ENCODE measurements around the gene TEX36. TPM values are rescaled to one million over a fixed set of nuclear protein-coding genes. Genes with fewer than 3 reads are reported as not detected.

TEX36 gene
- polyA plus RNA-seq, 1 experiment: not detected

- no peaks in the 10 kb centered on the region for H3K9me3 ChIP-seq (ENCODE audit: control insufficient read depth, insufficient read depth, low read length)
- no peak overlapping the region for H3K27ac ChIP-seq (ENCODE audit: low read depth, low read length)
- POLR2A ChIA-PET: no interaction called here
- DNase-seq (ENCODE audit: low read depth, low spot score): no peak
- CTCF ChIA-PET: no interaction called here
- H3K27me3 ChIP-seq (ENCODE audit: control insufficient read depth, insufficient read depth, low read length): peaks cover 3% of the 10 kb centered on the region
- TF ChIP-seq, protein P1, sequence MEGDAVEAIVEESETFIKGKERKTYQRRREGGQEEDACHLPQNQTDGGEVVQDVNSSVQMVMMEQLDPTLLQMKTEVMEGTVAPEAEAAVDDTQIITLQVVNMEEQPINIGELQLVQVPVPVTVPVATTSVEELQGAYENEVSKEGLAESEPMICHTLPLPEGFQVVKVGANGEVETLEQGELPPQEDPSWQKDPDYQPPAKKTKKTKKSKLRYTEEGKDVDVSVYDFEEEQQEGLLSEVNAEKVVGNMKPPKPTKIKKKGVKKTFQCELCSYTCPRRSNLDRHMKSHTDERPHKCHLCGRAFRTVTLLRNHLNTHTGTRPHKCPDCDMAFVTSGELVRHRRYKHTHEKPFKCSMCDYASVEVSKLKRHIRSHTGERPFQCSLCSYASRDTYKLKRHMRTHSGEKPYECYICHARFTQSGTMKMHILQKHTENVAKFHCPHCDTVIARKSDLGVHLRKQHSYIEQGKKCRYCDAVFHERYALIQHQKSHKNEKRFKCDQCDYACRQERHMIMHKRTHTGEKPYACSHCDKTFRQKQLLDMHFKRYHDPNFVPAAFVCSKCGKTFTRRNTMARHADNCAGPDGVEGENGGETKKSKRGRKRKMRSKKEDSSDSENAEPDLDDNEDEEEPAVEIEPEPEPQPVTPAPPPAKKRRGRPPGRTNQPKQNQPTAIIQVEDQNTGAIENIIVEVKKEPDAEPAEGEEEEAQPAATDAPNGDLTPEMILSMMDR (IDR thresholded peaks at IDR 0.05; ENCODE audit: low read depth, low read length): no peak
- no peak overlapping the region for H3K4me3 ChIP-seq (ENCODE audit: low read depth, low read length)
Observed at GRCh38 chr10:125684581-125684980, 1.6 kb upstream of the TEX36 start.

DNA sequence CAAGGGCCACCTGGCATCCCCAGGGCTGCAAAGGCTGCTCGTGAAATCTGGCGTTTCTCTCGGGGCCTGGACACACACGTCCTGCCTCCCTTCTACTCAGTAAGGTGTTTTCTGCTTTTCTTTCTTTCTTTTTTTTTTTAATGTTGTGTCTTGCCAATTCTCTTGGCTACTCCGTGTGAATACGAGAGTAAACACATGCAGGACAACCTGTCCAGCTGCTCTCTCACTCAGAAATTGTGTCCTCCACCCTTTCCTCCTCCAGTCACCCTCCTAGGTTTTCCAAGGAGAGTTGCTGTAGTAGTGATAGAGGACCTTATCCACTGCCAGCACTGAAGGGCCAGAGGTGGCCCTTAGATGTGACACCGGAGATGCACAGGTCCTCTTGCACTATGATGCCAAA, 858 bp upstream of the TEX36 start:
- ChIA-PET POLR2A (no interaction called here), CTCF (no interaction called here)
- no peak for DNase-seq (ENCODE audit: low read depth, low spot score)
- H3K4me3 ChIP-seq (ENCODE audit: low read depth, low read length): no peak overlapping the region
- TF ChIP-seq, protein P1 (IDR thresholded peaks at IDR 0.05; ENCODE audit: low read depth, low read length): no peak
- no peak overlapping the region for H3K27ac ChIP-seq (ENCODE audit: low read depth, low read length)
- H3K27me3 ChIP-seq (ENCODE audit: control insufficient read depth, insufficient read depth, low read length): peaks cover 3% of the 10 kb centered on the region
- no peaks in the 10 kb centered on the region; the same call in 1 of the 2 replicates for H3K9me3 ChIP-seq (ENCODE audit: control insufficient read depth, insufficient read depth, low read length)

DNA sequence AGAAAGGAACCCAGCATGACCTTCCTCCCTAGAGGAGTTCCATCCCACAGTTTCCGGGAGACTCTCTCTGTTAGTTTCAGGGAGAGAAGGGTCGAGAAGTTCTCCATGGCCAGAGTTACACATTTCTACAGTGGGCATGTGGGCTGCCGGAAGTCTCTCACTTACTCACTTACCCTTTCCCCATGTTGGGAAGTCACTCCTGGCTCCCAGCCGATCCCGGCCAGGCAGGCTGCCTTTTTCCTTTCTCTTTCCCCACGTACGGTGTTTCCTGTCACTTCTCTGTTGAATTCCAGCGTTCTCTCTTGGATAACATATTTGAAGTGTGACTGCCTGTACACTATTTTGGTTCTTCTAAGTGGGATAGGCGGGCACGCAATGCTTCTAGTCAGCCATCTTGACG, 3.5 kb downstream of the TEX36 start:
- DNase-seq (ENCODE audit: low read depth, low spot score): no peak
- CTCF ChIA-PET: no interaction called here
- TF ChIP-seq, protein P1 (IDR thresholded peaks at IDR 0.05; ENCODE audit: low read depth, low read length): no peak
- POLR2A ChIA-PET: interaction anchor here (0.7 kb wide), 1 partner anchor 11 kb away, joined by 3 read pairs; no protein-coding TSS in a partner anchor
- Histone ChIP-seq H3K4me3 (ENCODE audit: low read depth, low read length) (no peak overlapping the region), H3K27ac (ENCODE audit: low read depth, low read length) (no peak overlapping the region), H3K27me3 (ENCODE audit: control insufficient read depth, insufficient read depth, low read length) (peaks cover under 1% of the 10 kb centered on the region), H3K9me3 (ENCODE audit: control insufficient read depth, insufficient read depth, low read length) (peaks cover 5% of the 10 kb centered on the region; the same call in 1 of the 2 replicates)

DNA sequence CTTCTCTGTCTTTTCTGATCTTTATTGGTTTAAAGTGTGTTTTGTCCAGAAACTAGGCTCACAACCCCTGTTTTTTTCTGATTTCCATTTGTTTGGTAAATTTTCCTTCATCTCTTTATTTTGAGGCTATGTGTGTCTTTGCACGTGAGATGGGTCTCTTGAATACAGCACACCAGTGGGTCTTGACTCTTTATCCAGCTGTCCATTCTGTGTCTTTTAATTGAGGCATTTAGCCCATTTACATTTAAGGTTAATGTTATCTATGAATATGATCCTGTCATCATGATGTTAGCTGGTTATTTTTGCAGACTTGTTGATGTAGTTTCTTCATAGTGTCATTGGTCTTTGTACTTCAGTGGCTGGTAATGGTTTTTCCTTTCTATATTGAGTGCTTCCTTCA, 10.1 kb downstream of the TEX36 start:
- ChIA-PET POLR2A (no interaction called here), CTCF (no interaction called here)
- no peaks in the 10 kb centered on the region; the same call in 1 of the 2 replicates for H3K9me3 ChIP-seq (ENCODE audit: control insufficient read depth, insufficient read depth, low read length)
- H3K27me3 ChIP-seq (ENCODE audit: control insufficient read depth, insufficient read depth, low read length): no peaks in the 10 kb centered on the region
- no peak overlapping the region for H3K4me3 ChIP-seq (ENCODE audit: low read depth, low read length)
- TF ChIP-seq, protein P1 (IDR thresholded peaks at IDR 0.05; ENCODE audit: low read depth, low read length): no peak
- DNase-seq (ENCODE audit: low read depth, low spot score): no peak
- H3K27ac ChIP-seq (ENCODE audit: low read depth, low read length): no peak overlapping the region

DNA sequence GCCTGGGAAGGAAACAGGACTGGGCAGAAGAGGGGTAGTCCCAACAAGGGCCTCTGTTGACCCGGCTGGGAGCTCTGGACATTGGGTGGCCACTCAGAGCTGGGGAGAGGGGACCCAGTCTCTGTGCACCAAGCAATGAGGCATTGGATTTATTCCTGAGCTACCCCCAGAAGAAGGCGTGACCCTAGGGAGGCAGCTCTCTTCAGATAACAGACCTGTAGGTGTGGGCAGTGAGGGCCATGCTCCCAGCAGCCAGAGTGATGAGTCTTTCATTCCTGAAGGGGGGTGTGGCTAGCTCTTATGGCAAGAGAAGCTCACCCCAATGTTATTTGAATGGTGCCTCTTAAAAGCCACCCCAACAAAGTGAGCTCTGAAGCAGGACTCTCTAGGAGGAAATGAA, 20.4 kb downstream of the TEX36 start:
- H3K4me3 ChIP-seq (ENCODE audit: low read depth, low read length): no peak overlapping the region
- TF ChIP-seq, protein P1 (IDR thresholded peaks at IDR 0.05; ENCODE audit: low read depth, low read length): no peak
- H3K27me3 ChIP-seq (ENCODE audit: control insufficient read depth, insufficient read depth, low read length): no peaks in the 10 kb centered on the region
- DNase-seq (ENCODE audit: low read depth, low spot score): no peak
- no peak overlapping the region for H3K27ac ChIP-seq (ENCODE audit: low read depth, low read length)
- ChIA-PET CTCF (no interaction called here), POLR2A (interaction anchor here (0.6 kb wide), 1 partner anchor 876 kb away, joined by 4 read pairs; no protein-coding TSS in a partner anchor)
- H3K9me3 ChIP-seq (ENCODE audit: control insufficient read depth, insufficient read depth, low read length): no peaks in the 10 kb centered on the region

All from AG04450 (cell line).